Vagina (tissue), 2 donors: Measurements from ENCODE around the gene WNT16.

Experiments
- POLR2A ChIP-seq, 2 donors: fragments of 450-650 bp; IDR thresholded peaks; one replicate each; pipeline ENCODE4 v1.6.1; 2017; ENCODE audit warnings: antibody characterized with exemption in 2 of 2, mild to moderate bottlenecking in 2 of 2, moderate library complexity in 2 of 2
- TF ChIP-seq, protein P1 (sequence below), 3 experiments: fragments of 450-650 bp in 2 of 3; fragments of 200-600 bp in 1 of 3; sonication (generic) in 1 of 3; IDR thresholded peaks; one replicate each; pipeline ENCODE4 v1.5.1; 2017 to 2019; ENCODE audit warnings: antibody characterized with exemption in 3 of 3, mild to moderate bottlenecking in 2 of 3, moderate library complexity in 2 of 3

DNA sequence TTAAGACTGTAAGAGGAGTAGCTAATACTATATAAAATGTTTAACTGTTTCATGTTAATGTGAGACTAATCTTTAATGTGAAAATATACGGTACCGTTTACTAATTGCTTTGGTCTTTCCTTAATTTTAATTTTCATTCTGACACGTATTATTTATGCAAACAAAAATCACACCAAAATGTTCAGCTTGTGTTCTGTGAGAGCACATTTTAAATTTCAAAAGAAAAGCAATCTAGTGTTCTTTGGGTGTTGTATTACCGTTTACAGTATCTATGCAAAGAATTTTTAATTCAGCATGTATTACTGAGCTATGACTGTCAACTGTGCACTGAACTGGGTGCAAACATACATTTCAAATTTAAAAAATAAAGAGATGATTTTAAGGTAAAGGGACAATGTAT, 2.2 kb downstream of the WNT16 start:
- TF ChIP-seq, protein P1, sequence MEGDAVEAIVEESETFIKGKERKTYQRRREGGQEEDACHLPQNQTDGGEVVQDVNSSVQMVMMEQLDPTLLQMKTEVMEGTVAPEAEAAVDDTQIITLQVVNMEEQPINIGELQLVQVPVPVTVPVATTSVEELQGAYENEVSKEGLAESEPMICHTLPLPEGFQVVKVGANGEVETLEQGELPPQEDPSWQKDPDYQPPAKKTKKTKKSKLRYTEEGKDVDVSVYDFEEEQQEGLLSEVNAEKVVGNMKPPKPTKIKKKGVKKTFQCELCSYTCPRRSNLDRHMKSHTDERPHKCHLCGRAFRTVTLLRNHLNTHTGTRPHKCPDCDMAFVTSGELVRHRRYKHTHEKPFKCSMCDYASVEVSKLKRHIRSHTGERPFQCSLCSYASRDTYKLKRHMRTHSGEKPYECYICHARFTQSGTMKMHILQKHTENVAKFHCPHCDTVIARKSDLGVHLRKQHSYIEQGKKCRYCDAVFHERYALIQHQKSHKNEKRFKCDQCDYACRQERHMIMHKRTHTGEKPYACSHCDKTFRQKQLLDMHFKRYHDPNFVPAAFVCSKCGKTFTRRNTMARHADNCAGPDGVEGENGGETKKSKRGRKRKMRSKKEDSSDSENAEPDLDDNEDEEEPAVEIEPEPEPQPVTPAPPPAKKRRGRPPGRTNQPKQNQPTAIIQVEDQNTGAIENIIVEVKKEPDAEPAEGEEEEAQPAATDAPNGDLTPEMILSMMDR (IDR thresholded peaks at IDR 0.05): no peak
- no peak for TF ChIP-seq POLR2A (IDR thresholded peaks at IDR 0.05)
